Astrocyte of the spinal cord (primary cell): Measurements from ENCODE around the gene UBALD1.
A peak's percentile ranks its signal among the peaks of the same experiment; 100 is the strongest.

Source experiments
- DNase-seq: peaks from one replicate; pipeline ENCODE4 v3.0.0; 2011; ENCODE audit warnings: low read depth, low spot score
- H3K4me3 ChIP-seq: 2 replicates; pipeline ENCODE4 v1.5.1; 2011; ENCODE audit warnings: low read depth, mild to moderate bottlenecking, low read length, moderate library complexity
- in situ Hi-C: cut with HindIII; loops from 2 replicates; pipeline ENCODE4 v1.10.0; 2017; ENCODE audit warnings: low sequenced_read_pairs
- TF ChIP-seq, protein P1 (sequence below): IDR thresholded peaks from 2 replicates; pipeline ENCODE4 v1.5.1; 2012; ENCODE audit warnings: low read depth, mild to moderate bottlenecking, low read length, inconsistent platforms

The UBALD1 gene

DNA sequence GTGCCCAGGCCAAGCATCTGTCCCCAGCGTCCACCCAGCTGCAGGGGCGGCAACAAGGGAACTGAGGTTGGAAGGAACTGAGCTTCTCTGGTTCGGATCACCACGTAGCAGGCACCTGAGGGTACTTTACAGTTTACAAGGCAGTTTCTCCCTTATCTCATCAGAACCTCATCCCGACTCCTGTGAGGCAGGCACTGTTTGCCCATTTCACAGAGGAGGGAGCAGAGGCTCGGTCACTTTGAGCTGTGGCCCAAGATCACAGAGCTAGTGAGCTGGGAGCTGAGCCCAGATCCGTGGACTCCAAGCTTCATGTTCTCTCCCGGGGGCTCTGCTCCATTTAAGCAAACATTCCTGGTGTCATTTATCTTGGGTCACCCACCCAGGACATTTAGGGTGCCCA is 15.1 kb downstream of the UBALD1 start:
- TF ChIP-seq, protein P1, sequence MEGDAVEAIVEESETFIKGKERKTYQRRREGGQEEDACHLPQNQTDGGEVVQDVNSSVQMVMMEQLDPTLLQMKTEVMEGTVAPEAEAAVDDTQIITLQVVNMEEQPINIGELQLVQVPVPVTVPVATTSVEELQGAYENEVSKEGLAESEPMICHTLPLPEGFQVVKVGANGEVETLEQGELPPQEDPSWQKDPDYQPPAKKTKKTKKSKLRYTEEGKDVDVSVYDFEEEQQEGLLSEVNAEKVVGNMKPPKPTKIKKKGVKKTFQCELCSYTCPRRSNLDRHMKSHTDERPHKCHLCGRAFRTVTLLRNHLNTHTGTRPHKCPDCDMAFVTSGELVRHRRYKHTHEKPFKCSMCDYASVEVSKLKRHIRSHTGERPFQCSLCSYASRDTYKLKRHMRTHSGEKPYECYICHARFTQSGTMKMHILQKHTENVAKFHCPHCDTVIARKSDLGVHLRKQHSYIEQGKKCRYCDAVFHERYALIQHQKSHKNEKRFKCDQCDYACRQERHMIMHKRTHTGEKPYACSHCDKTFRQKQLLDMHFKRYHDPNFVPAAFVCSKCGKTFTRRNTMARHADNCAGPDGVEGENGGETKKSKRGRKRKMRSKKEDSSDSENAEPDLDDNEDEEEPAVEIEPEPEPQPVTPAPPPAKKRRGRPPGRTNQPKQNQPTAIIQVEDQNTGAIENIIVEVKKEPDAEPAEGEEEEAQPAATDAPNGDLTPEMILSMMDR, result no peak
- no peak for DNase-seq
- in situ Hi-C loops, result no loop called here
- no peak overlapping the region for H3K4me3 ChIP-seq

- DNase-seq, result no peak
- H3K4me3 ChIP-seq, result no peak overlapping the region
- in situ Hi-C loops, result no loop called here
- TF ChIP-seq, protein P1, result no peak
These were observed 15.7 kb downstream of the UBALD1 start for GRCh38 chr16:4599037-4599436.

DNA sequence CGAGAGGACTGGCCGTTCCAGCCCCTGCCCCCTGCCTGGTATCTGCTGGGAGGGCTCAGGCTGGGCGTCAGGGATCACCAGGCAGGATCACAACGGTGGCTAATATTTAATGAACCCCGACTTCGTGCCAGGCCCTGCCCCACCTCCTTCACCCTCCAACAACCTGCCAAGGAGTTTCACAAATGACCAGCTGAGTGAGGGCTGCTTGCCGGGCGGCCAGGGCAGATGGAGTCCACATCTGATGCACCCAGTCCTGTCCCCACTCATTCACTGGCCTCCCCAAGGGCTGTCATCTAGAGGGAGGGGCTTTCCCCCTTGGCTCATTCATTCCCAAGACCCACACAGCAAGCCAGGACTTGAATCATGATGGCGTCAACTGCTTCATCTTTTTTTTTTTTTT is 17.5 kb downstream of the UBALD1 start:
- in situ Hi-C loops, result no loop called here
- no peak overlapping the region for H3K4me3 ChIP-seq
- no peak for DNase-seq
- TF ChIP-seq, protein P1, result no peak

- in situ Hi-C loops, result no loop called here
- no peak overlapping the region for H3K4me3 ChIP-seq
- TF ChIP-seq, protein P1, result no peak
- no peak for DNase-seq
These were observed 20.0 kb downstream of the UBALD1 start for GRCh38 chr16:4594433-4595410.

- DNase-seq, result peak; percentile 41
- no peak overlapping the region for H3K4me3 ChIP-seq
- in situ Hi-C loops, result no loop called here
- TF ChIP-seq, protein P1, result no peak
These were observed 21.6 kb downstream of the UBALD1 start for GRCh38 chr16:4593086-4593485.

DNA sequence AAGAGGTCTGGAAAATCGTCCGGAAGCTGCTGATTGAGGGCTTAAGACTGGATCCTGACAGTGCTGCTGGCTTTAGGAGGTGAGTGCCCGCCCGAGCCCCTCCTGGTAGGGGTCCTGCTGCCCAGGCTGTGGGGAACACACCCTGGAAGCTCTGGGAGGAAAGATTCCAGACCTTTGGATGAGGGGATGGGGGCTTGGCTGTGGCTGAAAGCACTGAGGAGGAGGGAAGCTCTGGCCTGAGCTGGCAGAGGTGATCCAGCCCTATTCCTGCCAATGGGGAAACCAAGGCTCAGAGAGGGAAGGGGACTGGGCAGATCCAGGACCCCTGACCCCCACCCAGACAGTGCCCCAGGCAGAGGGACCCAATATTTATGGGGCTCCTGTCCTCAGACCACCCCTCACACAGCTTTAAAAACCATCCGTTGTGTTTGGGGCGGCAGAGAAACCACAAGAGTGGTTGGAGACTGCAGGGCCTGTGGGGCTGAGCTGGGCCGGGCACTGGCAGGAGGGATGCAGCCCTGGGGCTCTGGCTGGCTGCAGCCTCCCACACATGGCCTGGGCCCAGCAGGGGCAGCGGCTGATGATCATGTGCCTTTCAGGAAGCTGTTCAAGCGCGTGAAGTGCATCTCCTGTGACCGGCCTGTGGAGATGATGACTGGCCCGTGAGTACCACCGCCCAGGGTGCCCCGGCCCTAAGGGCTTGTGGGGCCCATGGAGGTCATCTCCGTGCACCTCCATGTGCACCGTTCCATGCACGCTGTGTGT is 22.8 kb downstream of the UBALD1 start:
- in situ Hi-C loops, result no loop called here
- DNase-seq, result no peak

More for the DNA sequence above, 22.8 kb downstream of the UBALD1 start:
- TF ChIP-seq, protein P1, result no peak
- no peak overlapping the region for H3K4me3 ChIP-seq
